Measurements from ENCODE around the gene LMNTD2.

LMNTD2 gene

DNA sequence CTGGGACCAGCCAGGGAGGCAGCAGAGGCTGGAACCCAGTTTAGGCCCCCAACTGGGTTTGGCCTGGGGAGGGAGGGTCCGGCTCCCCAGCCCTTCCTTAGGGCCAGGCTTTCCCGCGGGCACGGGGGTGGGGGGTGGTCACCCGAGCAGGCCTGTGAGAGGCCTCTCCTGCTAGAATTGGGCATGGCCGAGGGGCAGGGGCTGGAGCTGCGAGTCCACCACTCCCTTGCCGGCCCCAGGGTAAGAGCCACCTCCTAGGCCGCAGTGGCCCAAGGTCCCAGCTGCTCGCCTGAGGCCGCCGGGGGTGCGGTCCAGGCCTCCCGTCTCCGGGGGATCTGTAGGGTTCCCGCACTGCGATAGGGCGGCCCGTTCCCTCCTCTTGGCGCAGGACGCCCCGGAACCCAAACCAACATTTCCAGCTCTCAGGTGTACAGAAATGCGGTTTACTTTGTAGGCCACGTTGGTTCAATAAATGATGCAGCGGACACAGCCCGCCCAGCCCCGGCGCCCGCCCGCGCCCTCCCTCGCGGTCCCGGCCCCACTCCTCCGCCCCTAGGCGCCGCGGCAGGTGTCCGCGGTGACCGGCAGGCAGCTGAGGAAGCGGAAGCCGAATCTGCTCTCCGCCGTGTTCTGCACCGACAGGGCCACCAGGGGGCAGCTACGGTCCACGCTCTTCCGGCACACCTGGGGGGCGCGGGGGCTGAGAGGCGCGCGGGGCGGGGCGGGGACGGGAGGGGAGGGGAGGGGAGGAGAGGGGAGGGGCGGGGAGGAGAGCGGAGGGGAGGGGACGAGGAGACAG lies 5.9 kb downstream of the LMNTD2 start:
- in situ Hi-C loops (cut with MboI; ENCODE audit: low sequenced_read_pairs): no loop called here

DNA sequence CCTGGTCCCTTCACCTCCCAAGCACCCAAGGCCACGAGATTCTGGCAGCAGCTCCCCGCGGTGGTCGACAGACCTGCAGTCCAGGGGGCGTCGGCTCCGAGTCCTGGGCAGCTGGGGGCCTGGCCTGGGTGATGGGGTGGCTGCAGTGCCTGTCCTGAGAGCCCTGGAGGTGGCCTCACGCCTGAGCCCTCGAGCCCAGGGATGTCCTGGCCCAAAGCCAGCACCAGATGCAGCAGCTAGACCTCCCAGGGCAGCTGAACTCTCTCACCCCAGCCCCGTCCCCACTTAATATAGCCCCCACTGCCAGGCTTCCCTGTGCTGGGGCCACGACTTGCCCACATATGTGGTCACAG lies 6.6 kb downstream of the LMNTD2 start:
- in situ Hi-C loops (cut with MboI; ENCODE audit: low sequenced_read_pairs): no loop called here

DNA sequence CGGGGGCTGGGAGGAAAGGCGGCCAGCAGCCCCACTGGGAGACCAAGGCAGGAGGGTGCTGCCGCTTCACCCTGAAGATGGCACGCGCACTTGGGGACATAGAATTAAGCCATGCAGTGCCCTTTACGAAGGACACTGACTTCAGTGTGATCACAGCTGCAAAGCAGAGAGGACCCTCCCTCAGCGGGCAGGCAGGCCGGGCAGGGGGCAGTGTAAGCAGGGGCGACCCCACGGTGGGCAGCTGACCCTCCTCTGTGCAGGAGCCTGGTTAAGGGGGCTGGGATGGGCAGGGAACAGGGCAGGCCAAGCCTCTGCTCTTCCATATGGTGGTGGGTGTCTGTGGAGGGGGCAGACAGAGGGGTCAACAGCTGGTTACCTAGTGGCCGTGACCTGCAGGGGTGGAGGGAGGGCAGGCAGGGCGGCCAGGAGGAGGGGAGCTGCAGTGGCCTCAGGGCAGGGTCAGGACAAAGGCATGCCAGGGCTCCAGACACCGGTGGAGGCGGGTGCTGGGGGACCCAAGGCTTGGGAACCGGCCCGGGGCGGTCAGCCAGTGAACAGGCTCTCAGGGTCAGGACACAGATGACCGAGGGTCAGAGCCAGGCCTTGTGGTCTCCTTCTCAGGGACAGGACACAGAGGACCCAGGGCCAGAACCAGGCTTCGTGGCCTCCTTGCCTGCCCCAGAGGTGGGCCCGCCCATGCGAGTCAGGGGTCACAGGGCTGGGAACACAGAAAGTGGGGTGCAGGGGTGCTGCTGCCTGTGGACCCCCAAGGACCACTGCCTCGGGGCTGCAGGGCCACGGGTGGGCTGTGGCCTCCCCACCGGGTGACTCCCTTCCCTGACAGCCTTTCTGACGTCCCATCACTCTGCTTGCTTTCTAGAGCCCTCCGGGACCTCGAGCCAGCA lies 7.2 kb downstream of the LMNTD2 start:
- in situ Hi-C loops (cut with MboI; ENCODE audit: low sequenced_read_pairs): no loop called here

- in situ Hi-C loops (cut with MboI; ENCODE audit: low sequenced_read_pairs): no loop called here
These were observed 8.9 kb downstream of the LMNTD2 start for GRCh38 chr11:551596-551995.

DNA sequence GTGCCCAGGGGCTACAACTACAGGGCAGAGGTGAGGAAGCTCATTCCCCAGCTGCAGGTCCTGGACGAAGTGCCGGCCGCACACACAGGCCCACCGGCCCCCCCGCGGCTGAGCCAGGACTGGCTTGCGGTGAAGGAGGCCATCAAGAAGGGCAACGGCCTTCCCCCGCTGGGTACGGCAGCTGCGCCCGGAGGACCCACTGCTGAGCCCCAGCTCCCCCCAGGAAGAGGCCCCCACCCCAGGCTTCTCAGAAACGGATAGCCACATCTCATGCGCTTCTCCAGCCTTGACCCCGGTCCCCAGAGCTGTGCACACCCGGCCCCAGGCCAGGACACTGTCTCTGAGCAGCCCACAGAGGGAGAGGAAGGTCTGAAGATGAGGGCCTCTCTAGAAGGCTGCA lies 9.4 kb downstream of the LMNTD2 start:
- in situ Hi-C loops (cut with MboI; ENCODE audit: low sequenced_read_pairs): no loop called here

GRCh38 chr11:550746-551085 lies 9.8 kb downstream of the LMNTD2 start:
- in situ Hi-C loops (cut with MboI; ENCODE audit: low sequenced_read_pairs): no loop called here

DNA sequence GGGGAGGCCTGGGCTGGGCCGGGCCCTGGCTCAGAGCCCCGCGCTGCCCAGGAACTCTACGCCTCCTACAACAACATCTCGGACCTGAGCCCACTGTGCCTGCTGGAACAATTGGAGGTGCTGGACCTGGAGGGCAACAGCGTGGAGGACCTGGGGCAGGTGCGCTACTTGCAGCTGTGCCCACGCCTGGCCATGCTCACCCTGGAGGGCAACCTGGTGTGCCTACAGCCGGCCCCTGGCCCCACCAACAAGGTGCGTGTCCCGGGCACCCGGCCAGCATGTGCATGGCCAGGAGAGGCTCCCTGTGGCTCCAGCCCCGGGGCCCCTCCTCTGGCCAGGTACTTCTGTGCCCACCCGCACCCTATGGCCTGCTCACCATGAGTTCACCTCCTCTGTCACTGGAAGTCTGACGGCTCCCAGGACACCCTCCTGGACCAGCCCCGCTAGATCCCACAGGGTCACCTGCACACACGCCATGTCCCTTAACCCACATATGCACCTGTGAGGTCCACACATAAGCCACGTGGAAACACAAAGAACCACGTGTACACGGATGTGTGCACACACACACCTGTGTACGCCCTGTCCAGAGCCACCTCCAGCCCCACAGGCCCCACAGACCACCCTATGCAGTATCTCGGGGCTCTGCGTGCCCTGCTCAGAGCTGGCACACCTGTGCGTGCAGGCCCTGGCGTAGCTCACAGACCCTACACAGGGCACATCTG lies 10.4 kb downstream of the LMNTD2 start:
- in situ Hi-C loops (cut with MboI; ENCODE audit: low sequenced_read_pairs): no loop called here

GRCh38 chr11:548700-549603 lies 11.6 kb downstream of the LMNTD2 start:
- in situ Hi-C loops (cut with MboI; ENCODE audit: low sequenced_read_pairs): no loop called here

DNA sequence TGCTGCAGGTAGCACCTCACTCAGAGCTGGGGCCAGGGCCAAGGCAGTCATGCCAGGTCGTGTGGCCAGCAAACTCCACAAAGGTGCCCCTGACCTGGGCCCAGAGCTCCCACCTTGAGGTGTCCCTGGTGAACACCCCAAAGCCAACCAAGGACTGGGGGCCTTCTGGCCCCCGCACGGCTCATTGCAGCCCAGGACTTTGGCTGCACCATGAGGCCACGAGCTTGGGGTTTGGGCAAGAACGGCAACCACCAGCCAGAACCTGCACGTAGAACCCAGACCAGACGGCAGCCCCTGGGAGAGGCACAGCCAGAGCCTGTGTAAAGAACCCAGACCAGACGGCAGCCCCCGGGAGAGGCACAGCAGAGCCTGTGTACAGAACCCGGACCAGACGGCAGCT lies 15.4 kb downstream of the LMNTD2 start:
- in situ Hi-C loops (cut with MboI; ENCODE audit: low sequenced_read_pairs): no loop called here

DNA sequence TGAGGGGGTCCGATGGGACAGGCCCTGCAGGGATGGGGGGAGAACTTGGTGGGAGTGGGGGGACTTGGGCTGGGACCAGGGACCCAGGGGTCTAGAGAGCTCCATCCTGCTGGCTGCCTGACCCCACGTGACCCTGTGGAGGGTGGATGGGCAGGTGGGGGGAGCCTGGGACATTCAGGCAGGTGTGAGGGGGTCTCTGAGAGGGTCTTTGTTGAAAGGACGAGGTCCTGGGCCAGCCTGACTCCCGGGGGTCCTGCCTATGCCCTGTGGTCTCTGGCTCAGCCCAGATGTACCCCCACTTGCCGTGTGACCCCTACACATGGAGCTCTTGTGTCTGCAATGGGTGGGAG lies 15.7 kb downstream of the LMNTD2 start:
- in situ Hi-C loops (cut with MboI; ENCODE audit: low sequenced_read_pairs): no loop called here

- in situ Hi-C loops (cut with MboI; ENCODE audit: low sequenced_read_pairs): no loop called here
These were observed 19.1 kb downstream of the LMNTD2 start for GRCh38 chr11:541433-541885.

DNA sequence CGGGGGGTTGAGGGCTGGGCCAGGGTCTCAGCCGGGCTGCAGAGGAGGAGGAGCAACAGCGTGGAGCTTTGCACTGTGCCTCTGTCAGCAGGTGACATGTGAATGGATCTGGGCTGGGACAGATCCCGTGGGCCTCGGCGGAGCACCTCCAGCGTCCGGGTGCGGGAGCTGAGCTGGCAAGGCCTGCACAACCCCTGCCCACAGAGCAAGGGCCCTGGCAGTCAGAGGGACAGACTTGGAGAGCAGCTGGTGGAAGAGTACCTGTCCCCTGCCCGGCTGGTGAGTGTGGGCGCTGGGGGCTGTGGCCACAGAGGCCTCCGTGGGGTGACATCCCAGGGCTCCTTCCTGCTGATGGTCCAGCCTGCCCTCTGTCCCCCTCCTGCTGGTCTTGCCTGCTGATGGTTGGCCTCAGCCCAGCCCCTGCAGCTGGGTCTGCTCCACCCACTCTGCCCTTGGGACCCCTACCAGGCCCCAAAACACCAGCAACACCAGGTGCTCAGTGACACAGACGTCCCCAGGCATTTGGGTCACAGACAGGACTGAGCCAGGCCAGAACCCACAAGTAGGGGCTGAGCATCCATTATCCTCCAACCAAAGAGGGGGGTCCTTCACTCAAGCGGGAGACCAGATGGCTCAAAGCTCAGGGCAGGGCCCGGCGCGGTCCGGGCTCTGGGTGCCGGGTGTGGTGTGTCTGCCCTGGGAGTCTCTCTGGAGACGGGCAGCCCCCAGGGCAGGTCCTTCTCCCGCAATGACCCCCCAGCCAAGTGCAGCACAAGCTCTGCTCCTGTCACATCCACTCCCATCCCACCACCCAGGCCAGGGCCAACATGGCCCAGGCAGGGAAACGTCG lies 19.7 kb downstream of the LMNTD2 start:
- in situ Hi-C loops (cut with MboI; ENCODE audit: low sequenced_read_pairs): no loop called here

DNA sequence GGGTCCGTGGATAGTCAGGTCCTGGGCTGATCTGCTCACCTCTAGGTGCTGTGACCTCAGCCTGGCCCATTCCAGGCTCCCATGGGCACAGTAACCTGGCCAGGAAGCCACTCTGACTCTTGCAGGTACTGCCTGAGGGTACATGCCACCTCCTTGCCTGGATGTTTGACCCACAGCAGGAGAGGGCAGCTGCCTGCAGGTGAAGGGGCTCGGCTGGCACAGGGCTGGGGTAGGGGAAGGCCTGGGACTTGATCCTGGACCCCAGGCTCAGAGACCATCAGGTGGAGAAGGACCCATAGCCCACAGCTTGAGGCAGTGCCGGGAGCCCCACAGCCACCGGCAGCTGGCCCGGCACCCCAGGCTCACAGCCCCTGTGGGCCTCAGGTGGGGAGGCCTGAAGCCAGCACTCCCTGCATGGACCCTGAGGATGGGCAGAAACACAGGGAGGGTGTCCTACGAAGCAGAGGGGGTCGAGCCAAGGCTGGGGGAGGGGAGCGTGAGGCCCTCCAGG lies 20.5 kb downstream of the LMNTD2 start:
- in situ Hi-C loops (cut with MboI; ENCODE audit: low sequenced_read_pairs): no loop called here

DNA sequence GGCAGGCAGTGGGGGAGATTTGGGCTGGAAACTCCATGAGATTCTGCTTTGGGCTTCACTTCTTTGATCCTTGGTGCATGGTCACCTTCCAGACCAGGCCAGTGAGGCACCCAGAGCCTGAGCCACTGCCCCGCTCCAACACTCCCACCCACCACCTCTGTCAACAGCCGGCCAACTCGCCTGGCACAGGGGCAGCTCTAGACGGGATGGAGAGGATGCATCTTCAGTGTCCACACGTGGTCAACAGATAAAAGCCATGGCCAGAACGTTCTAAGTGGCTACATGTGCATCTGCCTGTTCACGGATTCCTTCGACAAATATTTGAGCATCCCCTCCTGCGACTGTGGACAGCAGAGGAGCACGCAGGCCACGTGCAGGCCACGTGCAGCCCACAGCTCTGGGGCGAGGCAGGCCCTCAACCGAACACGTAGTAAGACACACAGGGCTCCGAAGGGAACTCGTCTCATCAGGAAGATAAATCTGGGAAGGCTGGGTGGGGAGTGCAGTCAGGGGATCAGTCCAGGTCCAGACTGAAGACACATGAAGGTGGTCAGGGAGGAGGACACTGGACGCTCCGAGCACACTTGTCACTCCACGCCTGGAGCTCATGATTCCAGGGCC lies 22.0 kb downstream of the LMNTD2 start:
- in situ Hi-C loops (cut with MboI; ENCODE audit: low sequenced_read_pairs): no loop called here

- in situ Hi-C loops (cut with MboI; ENCODE audit: low sequenced_read_pairs): no loop called here
These were observed 22.7 kb downstream of the LMNTD2 start for GRCh38 chr11:537622-538430.

GRCh38 chr11:536841-537621 lies 23.5 kb downstream of the LMNTD2 start, which contains the start of gene LRRC56:
Gene LRRC56 (plus strand): TSS chr11:537527. CDS start chr11:540685, 3,158 bp downstream.
- in situ Hi-C loops (cut with MboI; ENCODE audit: low sequenced_read_pairs): no loop called here
